ENCODE data around the gene ITPR3.

DNA sequence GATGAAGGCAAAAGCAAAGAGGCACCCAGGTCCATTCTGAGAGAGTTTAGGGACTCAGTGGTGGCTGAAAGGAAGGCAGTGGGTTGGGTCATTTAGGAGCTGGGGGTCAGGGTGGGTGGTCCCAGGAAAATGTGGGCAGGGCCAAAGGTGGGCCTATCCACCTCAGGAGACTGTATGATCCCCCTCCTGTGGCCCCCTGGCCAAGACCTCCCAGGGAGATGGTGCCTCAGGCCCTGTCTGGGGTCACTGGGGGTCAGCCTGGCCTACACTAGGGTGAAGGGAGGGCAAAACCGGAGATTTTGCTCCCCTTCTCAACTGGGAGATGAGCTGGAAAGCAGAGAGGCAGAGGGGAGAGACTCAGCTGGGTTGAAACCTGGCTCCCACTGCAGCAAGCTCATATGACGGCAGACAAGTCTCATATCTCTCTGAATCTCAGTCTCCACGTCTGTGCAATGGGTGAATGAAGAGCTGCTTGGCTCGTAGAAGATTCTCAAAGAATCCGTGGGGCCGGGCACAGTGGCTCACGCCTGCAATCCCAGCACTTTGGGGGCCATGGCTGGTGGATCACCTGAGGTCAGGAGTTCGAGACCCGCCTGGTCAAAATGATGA lies 29.6 kb upstream of the ITPR3 start:
- TF ChIP-seq, protein P1, sequence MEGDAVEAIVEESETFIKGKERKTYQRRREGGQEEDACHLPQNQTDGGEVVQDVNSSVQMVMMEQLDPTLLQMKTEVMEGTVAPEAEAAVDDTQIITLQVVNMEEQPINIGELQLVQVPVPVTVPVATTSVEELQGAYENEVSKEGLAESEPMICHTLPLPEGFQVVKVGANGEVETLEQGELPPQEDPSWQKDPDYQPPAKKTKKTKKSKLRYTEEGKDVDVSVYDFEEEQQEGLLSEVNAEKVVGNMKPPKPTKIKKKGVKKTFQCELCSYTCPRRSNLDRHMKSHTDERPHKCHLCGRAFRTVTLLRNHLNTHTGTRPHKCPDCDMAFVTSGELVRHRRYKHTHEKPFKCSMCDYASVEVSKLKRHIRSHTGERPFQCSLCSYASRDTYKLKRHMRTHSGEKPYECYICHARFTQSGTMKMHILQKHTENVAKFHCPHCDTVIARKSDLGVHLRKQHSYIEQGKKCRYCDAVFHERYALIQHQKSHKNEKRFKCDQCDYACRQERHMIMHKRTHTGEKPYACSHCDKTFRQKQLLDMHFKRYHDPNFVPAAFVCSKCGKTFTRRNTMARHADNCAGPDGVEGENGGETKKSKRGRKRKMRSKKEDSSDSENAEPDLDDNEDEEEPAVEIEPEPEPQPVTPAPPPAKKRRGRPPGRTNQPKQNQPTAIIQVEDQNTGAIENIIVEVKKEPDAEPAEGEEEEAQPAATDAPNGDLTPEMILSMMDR (IDR thresholded peaks at IDR 0.05), result no peak
- no peak for TF ChIP-seq POLR2A (IDR thresholded peaks at IDR 0.05)

Data from lower leg skin (tissue), 3 donors.